Inflammatory macrophage treated with lipopolysaccharide for 4 hours (primary cell): ENCODE measurements around the gene MGME1.

Experiments used
- DNase-seq: peaks from one replicate; pipeline ENCODE4 v3.0.0-alpha.2; 2020

The MGME1 gene

DNA sequence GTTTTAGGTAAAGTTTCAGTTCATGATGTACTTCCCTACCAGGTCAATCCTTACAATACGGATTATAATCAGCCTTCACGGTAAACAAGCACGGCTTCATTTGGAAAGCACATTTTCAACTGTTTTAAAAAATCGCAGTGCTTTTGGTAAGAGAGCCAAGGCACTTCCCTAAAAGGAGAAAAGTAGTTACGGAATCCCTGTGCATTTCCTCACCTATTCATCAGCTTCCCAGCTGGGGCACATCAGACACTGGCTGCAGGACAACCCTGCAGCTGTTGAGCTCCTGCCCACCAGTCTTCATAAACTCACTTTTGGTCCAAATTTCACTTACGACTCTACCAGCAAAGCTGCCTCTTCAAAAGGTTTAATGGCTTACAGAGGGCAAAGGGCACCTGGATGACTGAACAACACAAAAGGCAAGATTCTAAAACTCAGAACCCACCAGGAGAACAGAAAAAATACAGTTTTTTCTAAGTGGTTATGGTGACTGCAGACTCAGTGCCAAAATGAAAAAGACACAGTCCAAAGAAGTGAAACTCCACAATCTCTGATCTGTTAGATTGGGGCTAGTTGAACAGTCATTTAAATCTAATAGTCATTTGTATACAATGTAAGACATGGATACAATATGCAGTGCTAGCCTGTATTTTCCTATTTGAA is 7.8 kb upstream of the MGME1 start:
- peak; percentile 65 for DNase-seq

DNA sequence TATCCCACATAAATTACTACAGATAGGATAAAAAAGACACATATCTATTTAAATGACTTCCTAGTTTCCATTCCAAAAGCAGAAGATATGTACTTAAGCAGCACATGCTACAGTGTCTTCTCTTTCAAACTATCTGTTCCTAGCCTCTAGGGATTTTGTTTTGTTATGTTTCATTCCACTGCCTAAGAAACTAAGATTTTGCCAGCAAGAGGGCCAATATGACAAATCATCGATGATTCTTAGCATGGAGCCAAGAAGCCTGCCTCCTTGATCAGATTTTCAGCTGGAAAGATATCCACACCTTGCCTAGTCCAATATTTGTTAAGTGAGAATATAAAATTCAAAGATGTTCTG is 7.3 kb upstream of the MGME1 start:
- DNase-seq: peak; percentile 18

DNA sequence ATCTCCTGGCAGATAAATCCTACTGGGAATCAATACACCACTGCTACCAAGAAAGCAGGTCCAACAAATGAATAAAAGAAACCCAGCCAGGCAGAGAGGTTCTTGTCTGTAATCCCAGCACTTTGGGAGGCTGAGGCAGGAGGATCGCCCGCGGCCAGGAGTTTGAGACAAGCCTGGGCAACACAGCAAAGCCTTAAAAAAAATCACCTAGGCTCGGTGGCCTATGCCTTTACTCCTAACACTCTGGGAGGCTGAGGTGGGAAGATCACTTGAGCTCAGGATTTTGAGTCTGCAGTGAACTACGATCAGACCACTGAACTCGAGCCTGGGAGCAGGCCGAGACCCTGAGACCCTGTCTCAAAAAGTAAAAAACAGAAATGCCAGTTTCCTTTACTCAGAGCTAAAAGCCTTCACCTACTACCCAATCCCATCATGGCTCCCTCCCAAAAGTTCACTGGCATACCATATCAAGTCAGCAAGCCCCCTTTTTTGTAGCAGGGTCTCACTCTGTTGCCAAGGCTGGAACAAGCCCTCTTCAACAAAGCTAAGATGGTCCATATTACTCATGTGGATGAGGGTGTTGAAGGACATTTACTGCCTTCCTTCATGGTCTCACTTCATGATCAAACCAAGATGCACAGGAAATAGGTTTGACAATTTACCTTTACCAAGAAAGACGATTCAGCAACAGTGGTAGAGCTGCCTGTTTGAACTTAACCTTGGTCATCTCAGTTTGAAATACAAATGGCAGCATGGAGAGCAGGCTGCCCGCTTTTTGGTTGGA is 5.5 kb upstream of the MGME1 start:
- no peak for DNase-seq

DNA sequence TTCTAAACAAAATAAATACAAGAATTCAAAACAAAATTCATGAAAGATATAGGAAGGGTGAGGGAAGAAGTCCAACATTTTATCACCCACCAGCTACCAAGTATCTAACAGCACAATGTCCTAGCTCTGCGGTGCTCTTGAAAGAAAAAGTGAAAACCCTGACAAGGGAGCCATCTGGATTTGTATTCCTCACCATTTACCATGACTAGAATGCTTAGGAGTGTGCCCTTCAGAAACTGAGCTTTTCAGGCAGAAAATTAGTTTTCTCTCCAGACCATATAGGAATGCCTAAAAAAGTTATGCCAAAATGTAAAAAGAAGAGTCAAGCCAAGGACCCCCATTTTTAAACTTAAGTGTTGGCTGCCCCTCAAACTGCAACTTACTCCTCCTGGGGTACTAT is 4.7 kb upstream of the MGME1 start:
- DNase-seq: no peak

DNA sequence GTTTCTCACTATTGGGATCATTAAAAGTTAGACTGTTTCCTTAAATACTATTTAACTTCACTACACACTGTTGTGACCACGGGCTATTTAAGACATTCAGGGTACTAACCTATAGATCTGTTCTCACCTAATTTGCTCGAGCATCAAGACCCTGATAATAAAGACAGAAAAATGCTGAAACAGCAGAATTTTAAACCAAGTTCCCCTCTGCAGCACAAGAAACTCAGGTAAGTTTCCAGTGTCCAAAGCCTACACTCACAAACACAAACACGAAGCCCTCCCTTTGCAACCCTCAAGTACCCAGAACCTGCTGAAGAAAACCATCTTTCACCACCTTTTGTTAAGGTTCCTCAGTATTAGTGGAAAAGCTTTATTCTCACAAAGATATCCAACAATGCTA is 4.2 kb upstream of the MGME1 start:
- DNase-seq: no peak

DNA sequence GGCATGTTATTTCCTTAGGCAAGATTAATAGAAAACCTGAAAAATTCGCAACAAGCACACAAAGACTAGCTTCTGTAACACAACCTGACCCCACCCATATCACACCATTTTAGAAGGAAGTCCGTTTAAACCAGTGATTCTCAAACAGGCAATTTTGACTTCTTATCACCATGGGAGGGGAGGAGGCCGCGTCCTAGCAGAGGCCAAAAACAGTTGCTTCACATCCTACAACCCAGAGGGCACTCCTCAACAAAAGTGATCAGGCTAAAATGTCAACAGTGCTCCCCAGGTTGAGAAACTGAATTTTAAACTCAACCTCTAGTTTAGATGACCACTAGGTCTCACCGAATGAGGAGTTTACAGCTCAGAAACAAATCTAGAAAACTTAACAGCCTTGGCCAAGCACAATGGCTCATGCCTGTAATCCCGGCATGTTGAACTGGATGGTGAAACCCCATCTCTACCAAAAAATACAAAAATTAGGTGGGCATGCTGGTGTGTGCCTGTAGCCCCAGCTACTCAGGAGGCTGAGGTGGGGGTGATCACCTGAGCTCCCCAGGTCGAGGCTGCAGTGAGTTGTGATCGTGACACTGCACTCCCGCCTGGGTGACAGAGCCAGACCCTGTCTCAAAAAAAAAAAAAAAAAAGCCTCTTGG is 3.6 kb upstream of the MGME1 start:
- peak; percentile 39 for DNase-seq

DNA sequence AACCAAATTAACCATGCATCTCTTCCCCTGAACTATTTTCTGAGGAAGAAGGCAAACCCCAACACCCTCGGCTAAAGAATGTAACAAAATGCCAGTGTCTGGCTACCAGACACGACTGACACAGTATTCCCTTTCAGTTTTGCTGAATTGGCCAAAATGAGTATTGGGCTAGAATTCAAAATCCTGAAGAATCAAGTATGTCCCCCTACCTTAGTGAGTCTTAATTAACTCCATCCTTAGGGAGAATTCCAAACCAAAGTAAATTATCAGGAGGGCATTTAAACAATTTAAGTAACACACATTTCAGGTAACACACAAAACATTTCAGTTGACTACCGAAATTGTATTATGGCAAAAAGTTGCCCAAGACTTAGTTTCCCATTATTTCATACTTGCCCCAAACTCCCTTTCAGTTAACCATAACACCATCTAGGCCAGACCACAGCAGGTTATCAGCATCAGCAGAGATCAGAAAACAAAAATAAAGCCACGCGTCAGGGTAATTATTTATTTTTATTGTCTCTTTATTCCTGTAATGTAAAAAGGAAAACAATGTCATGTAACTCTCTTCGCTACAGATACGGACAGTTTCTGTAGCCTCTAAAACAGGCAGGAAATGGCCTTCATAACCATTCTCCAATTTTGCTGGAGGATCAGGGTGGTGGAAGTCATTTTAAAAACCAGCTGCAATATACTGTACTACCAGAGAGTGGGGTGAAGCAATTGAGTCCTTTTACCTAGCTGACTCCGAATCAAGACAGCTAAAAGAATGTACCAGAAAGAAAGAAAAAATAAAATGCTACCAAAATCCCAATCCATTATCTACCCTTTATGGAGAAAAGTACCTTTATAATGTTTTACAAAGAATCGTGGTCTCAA is 2.1 kb upstream of the MGME1 start:
- peak; percentile 47 for DNase-seq

DNA sequence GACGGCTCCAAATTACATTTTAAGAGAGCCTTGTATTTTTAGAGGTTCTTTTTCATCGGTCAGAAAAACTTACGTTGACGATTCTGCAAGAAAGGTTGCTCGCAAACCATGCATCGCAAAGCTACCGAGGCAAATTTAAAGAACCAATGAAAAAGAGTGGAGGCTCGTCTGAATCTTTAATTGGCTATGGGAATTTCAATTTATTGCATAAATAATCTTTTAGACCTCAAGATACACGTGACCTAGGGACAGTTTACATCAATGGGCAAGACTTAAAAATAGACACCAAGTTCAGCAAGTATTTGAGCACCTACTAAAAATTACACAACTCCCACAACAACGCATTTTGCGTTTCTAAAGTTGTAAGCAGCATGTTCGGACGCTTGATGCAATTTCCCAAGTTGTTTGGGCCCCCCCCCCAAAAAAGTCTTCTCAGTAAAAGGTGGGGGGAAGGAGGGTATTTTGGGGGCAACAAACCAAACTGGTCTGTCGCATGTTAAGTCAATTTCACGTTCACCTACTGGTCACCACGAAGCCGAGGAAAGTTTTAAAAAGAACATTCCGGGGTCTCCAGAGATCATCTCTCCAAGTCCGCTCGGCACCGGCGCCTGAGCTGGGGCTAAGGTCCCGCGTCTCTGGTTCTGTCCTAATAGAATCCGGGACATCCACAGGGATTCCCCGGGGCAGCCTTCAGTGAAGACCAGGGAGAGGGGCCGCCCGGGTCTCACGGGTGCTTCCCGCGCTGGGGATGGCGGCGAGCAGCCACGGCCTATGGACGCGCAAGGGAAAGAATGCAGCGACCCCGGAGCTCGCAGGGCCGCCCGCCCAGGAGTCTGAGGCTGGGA is 1.1 kb upstream of the MGME1 start:
- DNase-seq: peak; percentile 59

DNA sequence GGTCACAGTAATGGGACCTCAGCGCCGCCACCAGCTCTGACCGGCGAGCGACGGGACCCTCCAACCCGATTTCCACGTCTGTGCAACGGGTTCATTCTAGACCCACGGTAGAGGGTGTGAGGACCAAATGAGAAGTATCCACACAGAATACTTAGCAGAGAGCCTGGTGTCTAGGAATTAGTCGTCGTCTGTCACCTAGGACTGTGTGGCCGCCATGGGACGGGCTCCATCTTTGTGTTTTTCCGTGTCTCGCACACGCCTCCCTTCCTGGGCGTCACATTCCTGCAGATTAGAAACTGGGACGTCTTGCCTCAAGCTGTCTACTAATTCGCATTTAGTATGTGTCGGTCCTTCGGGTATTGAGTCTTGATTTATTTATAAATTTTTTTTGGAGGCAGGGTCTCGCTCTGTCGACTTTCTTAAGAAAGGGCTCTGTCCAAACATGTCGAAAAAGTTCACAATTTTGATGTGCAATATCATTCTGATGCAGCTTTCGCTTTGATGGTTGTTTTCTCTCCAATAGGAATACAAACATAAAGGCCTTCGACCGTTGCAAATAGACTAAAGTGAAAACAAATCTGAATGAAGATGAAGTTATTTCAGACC is 563 bp downstream of the MGME1 start:
- DNase-seq: peak; percentile 41

DNA sequence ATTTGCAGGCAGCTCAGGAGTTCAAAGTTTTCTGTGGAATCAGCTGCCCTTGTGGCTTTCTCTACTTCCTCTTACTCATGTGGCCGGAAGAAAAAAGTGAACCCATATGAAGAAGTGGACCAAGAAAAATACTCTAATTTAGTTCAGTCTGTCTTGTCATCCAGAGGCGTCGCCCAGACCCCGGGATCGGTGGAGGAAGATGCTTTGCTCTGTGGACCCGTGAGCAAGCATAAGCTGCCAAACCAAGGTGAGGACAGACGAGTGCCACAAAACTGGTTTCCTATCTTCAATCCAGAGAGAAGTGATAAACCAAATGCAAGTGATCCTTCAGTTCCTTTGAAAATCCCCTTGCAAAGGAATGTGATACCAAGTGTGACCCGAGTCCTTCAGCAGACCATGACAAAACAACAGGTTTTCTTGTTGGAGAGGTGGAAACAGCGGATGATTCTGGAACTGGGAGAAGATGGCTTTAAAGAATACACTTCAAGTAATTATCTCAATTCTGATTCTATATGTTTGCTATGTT is 1.1 kb downstream of the MGME1 start:
- peak; percentile 87 for DNase-seq

DNA sequence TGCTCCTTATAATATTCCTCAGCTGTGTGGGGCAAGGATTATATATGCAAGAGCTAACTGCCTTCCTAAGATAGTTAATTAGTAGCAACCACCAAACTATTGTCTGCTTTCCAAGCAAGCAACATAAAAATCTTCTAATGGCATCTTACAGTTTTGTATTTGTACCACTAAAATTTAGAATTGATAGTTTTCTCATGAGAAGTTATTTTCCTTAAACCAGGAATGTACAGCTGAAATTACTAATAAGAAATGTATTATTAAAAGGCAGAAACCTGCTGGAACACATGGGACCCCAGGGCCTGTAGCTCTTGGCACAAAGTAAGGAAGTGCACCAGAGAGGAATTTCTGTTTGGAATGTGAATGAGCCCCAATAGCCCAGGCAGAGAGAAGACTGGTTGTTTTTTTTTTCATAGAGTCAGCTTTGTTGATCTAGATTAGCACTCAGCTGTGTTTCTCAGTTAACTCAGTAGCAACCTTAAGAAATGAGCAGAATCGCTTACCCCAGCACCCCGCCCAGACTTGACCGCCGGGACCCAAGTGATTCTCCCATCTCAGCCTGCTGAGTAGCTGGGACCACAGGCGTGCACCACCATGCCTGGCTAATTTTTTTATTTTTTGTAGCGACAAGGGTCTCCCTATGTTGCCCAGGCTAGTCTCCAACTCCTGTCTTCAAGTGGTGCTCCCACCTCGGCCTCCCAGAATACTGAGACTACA is 2.6 kb downstream of the MGME1 start:
- DNase-seq: no peak

DNA sequence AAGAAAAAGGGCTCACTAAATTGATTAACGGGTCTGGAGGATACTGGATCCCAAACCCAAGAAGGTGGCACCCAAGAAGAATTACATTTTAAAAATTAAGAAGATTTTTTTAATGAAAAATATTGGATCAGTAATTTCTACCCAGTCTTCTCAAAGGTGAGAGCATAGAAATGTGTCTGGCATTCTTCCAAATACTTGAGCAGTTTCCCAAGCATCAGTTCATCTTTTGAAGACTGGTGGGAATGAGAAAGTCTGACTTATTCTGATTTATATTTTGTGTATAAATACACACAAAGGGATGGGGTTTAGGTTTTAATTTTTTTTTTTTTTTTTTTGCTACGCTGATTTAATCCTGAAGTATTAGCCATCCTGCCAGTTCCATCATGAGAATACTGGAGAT is 3.3 kb downstream of the MGME1 start:
- no peak for DNase-seq

DNA sequence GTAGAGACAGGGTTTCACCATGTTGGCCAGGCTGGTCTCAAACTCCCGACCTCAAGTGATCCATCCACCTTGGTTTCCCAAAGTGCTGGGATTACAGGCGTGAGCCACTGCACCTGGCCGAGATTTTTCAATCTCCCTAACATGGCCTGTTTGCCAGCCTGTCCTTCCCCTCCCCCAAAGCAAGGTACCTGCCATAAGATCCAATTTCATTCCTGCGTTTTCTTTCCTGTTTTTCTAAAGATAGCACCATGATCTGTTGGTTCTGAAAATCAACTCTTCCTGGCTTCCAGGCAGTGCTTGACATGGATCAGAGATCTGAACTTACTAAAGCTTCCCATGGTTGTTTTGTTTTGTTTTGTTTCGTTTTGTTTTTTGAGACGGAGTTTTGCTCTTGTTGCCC is 7.5 kb downstream of the MGME1 start:
- no peak for DNase-seq

DNA sequence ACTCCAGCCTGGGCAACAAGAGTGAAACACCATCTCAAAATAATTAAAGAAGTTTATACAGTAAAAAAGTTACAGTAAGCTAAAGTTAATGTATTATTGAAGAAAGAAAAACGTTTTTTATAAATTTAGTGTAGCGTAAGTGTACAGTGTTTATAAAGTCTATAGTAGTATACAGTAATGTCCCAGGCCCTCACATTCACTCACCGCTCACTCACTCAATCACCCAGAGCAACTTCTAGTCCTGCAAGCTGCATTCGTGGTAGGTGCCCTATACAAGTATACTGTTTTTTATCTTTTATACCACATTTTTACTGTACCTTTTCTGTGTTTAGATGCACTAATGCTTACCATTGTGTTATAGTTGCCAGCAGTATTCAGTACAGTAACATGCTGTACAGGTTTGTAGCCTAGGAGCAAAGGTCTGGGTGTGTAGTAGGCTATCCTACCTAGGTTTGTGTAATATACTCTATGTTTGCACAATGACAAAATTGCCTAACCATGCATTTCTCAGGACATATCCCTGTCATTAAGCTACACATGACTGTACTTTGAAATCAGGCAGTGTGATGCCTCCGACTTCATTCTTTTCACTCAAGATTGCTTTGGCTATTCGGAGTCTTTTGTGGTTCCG is 16.7 kb downstream of the MGME1 start:
- DNase-seq: no peak

DNA sequence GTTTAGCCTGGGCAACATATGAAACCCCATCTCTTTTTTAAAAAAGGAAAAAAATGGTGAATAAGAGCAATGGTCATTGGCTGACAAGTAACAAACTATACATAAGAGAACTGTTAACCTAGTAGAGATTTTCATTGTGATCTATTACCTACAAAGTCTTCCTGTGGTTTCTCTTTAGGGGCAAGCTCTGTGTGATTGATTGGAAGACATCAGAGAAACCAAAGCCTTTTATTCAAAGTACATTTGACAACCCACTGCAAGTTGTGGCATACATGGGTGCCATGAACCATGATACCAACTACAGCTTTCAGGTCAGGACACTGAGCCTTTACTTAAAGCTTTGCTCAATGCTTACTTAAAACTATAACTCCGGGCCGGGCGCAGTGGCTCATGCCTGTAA is 19.2 kb downstream of the MGME1 start:
- no peak for DNase-seq

DNA sequence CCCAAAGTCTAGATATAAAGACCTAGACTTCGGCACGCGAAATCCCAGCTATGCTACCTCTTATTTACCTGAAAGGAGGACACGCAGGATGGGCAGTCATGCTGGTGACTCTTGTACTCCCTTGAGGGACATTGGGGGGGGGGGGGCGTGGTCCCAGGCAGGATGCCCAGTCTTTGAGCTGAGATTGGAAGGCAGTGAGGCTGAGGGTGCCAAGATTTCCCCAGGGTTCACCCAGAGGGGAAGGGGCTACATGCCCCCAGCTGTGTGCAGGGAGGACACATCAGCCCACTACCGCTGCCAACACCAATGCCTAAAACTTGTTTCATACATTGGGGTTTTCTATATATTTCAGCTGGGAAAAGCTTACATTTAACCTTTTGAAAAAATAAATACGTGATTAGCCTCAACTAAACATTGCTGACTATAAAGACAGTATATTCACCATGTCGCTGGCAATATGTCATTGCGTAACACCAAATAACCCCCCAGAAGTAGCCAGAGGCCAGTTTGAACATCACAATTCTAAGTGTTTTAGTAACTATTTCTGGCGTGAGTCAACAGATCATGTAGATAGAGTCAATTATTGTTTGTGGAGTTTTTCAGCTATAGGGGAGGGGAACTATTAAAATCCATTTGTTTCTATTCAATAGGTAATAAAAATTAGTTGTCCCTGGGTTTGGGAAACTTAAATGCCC is 21.6 kb downstream of the MGME1 start:
- DNase-seq: no peak

DNA sequence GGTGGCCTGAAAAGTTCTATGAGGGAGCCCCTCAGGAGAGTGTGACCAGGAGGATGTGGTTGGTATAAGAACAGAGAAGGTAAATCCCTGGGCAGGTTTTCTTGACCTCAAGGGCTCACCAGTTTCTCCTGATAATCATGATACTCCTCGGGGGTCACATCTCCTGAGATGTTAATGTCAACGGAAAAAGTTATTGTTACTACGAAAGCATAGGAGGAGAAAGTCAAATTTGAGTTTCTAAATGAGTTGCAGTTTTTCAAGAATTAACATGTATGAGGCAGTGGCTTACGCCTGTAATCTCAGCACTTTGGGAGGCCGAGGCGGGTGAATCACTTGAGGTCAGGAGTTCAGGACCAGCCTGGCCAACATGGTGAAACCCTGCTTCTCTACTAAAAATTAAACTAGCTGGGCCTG is 23.4 kb downstream of the MGME1 start:
- DNase-seq: no peak

DNA sequence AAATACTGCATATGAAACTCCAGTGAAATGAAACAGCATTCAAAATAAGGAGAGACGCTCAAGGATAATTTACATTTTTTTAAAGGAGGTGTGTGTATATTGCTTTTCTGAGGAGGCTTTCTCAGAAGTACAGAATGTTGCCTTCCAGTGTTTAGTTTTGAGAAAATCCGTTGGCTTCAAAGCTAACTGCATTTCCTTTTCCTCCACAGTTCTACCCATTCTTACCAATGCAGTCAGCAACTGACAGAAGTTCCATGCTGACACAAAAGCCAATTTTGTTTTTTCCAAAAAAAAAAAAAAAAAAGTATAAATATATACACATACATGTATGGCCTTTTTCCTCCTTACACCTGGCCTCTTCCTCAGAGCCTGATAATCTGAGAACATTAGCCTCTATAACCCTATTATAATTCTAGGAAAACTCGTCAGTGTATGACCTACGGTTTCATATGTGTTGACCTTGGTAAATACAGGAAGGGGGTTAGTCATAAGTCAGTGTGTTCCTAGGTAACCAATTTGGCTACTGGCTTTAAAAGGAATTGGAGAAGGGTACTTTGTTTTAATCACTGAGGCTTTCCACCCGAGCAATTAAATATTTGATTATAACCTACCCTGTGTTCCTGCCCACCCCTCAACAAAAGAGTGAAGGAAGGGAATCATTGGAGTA is 24.2 kb downstream of the MGME1 start:
- DNase-seq: no peak

DNA sequence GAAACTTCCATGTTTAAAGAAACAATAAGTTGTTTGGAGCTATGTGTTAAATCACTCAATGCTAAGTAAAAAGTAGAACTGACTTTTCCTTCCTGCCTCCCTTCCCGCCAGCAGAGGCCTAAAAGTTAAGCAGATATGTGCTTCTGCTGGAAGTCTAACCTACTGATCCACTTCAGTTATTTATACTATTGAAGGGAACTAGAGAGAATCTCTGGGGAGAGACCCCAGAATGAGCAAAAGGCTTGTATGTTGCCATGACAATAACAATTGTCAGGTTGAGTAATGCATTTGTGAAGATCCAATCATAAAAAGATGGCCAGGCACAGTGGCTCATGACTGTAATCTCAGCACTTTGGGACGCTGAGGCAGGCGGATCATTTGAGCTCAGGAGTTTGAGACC is 24.7 kb downstream of the MGME1 start:
- no peak for DNase-seq
